Measurements from ENCODE around the gene DVL1.

Gene DVL1

GRCh38 chr1:1286313-1287261 lies 62.6 kb downstream of the DVL1 start:
- Histone ChIP-seq H3K4me1 (ENCODE audit: control insufficient read depth, low read depth, low read length) (no peaks in the 10 kb centered on the region), H3K27ac (ENCODE audit: low read length) (no peak overlapping the region), H3K9me3 (ENCODE audit: control insufficient read depth, low read depth, low read length) (no peaks in the 10 kb centered on the region), H3K36me3 (ENCODE audit: control insufficient read depth, low read depth, low read length) (no peaks in the 10 kb centered on the region), H3K4me3 (ENCODE audit: low read length) (no peak overlapping the region), H3K9ac (ENCODE audit: low read length) (no peak overlapping the region), H3K27me3 (ENCODE audit: control insufficient read depth, insufficient read depth, low read length) (no peaks in the 10 kb centered on the region)

GRCh38 chr1:1285611-1286311 lies 63.5 kb downstream of the DVL1 start:
- H3K27me3 ChIP-seq (ENCODE audit: control insufficient read depth, insufficient read depth, low read length), result no peaks in the 10 kb centered on the region
- no peak overlapping the region for H3K4me3 ChIP-seq (ENCODE audit: low read length)
- H3K27ac ChIP-seq (ENCODE audit: low read length), result no peak overlapping the region
- no peaks in the 10 kb centered on the region for H3K36me3 ChIP-seq (ENCODE audit: control insufficient read depth, low read depth, low read length)
- no peak overlapping the region for H3K9ac ChIP-seq (ENCODE audit: low read length)
- no peaks in the 10 kb centered on the region for H3K4me1 ChIP-seq (ENCODE audit: control insufficient read depth, low read depth, low read length)
- no peaks in the 10 kb centered on the region for H3K9me3 ChIP-seq (ENCODE audit: control insufficient read depth, low read depth, low read length)
